Activated T-cell treated with anti-CD3 and anti-CD28 coated beads for 48 hours (primary cell): ENCODE results near the gene FOXL2.

Experiments used
- DNase-seq: peaks from one replicate; pipeline ENCODE4 v3.0.0-alpha.2; 2020; ENCODE audit warnings: low read depth

Gene FOXL2

DNA sequence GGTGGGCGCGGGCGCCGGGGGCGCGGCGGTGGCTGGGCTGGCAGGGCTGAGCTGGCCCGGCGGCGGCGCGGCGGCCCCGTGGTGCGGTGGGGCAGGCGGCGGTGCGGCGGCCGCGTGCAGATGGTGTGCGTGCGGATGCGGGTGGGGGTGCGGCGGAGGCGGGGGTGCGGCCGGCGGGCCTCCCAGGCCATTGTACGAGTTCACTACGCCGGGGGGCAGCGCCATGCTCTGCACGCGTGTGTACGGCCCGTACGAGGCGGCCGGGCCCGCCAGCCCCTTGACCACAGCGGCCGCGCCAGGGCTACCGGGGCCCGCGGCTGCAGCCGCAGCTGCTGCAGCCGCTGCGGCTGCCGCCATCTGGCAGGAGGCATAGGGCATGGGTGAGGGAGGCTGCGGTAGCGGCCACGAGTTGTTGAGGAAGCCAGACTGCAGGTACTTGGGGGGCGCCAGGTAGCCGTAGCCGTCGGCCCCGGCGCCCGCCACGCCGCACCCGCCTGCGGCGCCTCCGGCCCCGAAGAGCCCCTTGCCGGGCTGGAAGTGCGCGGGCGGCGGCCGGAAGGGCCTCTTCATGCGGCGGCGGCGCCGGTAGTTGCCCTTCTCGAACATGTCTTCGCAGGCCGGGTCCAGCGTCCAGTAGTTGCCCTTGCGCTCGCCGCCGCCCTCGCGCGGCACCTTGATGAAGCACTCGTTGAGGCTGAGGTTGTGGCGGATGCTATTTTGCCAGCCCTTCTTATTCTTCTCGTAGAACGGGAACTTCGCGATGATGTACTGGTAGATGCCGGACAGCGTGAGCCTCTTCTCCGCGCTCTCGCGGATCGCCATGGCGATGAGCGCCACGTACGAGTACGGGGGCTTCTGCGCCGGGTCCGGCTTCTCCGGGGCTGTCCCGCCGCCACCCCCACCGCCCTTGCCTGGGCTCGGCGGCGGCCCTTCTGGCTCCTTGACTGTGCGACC, 951 bp downstream of the FOXL2 start:
- no peak for DNase-seq

DNA sequence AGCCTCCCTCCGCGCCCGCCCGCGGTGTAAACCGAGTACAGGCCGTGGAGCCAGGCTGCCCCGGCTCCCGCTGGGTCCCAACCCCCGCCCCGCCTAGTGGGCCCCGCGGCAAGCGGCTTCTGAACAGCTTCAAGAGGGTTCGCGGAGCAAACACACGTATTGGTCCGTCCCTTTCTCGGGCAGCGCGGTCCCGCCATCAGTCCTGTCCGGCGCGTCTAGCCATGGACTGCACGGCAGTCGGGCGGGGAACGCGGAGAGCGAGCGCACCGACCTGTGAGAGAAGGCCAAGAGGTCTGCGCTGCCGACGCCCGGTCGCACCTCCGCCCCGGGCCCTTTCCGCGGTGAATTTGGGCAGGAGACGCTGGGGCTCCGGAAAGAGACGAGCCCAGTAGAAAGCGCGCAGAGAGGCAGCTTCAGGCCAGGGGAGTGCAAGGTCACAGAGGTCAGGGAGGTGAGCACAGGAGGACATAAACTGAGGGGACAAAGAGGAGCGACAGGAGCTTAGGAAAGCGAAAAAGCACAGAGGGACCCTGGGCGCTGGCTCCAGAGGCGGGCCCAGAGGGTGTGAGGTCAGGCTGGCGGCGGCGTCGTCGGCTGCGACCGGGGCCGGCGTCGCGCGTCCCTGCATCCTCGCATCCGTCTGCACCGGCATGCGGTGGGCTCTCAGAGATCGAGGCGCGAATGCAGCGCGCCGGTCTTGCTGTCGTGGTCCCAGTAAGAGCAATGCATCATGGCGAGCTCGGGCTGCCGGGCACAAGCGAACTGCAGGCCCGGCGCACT, 1.8 kb downstream of the FOXL2 start:
- DNase-seq: no peak

DNA sequence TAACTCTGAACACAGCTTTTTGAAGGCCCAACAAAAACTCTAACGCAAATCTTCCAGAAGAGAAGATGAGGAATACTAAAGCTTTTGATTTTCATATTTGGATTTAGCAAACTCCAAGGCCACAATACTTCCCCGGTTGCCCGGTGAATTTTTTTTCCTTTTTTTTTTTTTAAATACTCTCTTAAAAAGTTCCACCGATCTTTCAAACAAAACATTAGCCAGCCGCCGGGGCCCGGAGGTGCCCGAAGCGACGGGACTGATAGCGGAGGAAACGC, 2.3 kb downstream of the FOXL2 start:
- DNase-seq: no peak

DNA sequence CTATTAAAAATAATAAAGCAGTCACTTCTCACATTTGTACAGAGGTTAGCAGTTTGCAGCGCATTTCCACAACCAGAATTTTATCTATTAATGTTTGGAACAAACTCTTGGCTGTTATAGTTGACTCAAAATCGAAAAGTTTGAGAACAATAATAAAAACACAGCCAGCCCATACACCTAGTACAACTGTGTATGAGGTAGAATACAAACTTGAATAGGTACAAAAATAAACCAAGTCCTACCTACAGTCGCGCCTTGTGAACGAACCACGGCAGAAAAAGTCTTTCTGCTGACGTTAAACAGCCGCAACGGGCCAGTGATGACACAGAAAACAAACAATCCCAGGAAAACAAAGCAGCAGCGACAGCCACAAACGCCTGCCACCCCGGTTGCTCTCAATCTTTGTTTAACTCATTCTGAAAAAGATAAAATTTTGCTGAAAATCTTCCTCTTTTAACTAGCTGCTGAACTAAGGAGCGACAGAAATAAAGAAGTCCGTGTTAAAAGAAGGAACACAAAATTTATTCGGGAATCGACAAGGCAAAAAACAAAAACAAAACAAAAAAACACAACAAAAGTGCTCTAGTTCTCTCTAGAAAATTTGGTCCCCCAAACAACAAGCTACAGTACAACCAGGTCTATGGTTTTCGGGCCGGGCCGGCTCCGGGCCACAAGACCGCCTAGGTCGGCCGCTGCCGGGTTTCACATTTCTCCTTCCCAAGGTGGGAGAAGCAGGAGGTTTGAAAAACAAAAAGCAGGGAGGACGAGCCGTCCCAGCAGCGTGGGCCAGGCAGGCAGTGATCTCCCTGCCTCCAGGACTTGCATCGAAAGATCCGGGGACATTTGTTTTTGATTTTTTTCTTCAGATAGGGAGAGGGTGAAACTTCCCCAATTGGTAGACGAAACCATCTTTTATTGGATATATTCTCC, 2.9 kb downstream of the FOXL2 start:
- no peak for DNase-seq

DNA sequence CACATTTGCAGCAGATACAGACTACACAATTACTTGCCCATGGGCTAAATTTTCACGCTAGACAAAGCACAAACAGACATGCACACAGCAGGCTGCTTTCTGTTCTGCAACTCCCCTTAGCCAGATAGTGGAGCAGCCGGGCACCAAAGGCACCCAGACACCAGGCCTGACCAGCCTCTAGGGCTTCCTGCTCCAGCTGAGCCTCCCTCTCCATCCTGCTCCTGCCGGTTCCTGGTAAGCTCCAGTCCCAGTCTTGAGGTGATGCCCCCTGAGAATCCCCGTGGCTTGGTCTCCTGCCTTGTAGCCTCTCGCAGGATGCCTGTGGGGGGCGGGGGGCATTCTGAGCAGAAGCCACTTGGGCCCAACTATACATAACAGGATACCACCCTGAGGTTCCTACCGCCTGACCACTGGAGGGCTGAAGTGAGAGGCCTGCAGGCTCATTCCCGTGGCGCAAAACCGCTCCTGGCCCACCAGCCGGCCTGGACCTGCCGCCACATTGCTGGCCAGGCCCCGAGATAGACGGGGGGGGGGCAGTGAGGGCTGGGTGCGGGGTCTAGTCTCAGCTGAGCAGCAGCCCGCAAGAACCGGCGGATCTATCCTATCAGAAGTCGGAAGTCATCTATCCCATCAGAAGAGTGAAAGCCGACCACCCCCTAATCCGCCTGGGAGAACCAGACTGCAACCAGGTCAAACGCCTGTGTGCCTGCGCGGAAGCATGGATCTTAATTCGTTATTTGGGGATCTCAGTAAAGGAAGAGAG, 3.9 kb downstream of the FOXL2 start:
- no peak for DNase-seq

DNA sequence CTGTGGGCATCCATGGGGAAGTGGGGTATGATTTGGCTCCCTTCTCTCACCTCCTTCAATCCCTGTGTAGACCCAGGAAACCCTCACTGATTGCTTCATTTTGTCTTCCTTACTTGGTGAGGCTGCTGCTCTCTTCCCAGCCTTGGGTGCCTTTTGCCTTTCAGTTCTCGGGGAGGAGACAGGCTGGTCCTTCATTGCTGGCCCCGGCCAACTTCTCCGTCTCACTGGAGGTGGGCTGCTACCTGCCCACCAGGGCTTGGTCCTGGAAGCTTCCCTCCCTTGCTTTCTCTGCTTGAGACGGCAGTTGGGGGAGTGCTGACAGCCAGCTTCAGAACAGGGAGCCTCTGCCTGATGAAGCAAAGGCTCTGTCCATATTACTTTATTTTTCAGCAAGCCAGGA, 4.7 kb downstream of the FOXL2 start:
- no peak for DNase-seq

DNA sequence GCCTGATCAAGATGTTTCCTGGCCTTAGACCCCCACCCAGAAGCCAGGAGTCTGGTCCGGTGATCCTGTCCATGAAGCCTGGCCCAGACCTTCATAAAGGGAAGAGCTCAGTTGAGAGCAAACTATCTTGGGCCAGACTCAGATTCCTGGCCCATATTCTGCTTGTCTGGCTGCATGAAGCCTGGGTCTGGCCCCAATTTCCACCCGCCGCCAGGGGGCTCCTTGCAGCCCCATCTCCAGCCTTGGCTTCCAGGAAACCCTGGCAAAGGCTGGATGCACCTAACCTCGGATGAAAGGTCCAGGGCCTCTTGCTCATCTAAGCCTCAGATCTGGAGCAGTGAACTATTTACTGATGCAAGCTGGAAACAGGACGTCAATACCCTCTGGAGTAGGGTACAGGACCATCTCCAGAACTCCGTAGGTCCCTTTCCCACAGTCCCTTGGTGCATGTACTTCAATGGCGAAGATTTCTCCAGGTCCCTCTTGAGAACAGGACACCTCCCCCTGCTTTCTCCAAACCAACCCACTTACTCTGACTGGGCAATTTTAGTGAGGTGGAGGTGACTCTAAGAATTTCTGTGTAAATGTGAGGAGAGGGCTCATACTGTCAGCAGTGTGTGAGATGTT, 5.6 kb downstream of the FOXL2 start:
- DNase-seq: no peak

DNA sequence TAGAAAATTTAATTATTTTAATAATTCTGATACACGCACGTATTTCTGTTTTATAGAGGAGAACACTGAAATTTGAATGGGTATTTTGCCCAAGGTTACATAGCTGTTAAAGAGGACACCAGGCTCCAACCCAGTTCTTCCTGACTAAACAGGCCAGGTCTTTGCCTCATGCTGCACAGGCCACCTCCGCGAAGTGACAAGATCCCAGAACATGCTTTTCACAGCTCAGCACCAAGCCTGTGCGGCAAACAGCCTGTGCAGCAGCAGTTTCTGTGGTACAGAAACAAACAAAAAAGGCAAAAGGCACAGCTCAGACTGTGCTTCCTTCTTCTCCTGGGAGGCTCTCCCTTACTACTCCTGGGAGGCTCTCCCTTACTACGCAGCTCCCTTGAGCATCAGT, 6.5 kb downstream of the FOXL2 start:
- DNase-seq: no peak

DNA sequence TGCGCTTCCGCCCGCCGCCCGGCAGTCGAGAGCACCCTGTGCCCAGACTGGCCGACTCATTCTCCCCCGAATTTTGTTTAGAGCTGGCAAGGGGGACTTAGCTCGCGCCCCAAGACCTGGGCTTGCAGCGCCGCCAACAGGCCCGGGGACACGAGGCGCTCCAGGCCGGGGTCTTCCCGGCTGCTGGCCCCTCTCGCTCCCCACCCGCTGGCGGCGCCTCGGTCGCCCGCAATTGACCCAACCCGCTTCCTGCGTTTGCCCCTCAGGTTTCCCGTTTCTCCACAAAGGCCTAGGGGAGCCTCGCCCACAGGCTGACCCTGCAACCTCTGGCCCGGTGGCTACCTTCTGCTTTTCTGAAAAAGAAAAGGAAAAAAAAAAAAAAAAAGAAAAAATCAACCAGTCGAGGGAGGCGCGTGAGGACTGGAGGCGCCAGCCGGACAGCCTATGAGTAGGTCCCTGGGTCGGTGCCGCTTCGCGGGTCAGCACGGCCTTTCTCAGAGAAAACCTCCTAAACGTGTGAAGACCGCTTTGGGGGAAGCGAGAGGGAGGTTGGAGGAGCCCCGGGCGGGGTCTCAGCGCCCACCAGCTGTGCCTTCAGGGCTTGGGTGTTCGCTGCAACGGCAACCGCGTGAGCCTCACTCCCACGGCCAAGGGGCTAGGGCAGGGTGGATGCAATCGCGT, 7.2 kb downstream of the FOXL2 start:
- no peak for DNase-seq

DNA sequence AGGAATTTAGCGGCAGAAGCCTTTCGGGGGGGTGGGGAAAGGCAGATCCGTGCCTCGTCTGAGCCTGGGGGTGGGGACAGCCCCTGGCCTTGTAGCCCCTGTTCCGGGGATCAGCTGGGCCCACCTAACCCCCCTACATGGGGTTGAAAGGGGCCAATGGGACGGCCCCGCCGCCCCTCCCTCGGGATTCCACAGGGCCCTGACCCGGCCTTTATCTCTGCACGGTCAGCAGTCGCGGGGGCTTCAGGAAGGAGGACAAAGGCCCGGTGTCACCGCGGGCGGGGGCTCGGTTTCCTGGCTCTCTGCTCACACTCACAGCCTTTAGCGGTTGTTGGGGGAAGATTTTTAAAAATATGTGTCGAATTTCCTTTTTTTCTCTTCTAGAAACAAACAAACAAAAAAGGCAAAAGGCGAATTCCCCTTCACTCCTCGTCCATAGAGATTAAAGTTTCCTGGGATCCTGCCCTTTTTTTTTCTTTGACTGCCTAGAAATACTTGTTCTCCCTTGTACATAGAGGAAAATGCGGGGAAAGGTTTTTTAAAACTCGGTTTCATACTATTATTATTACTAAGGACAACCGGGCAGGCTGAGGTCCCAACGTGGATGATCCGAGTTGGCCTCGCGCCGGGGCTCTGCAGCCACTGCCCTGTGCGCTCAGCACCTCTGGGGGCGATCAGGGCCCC, 7.9 kb downstream of the FOXL2 start:
- DNase-seq: no peak

DNA sequence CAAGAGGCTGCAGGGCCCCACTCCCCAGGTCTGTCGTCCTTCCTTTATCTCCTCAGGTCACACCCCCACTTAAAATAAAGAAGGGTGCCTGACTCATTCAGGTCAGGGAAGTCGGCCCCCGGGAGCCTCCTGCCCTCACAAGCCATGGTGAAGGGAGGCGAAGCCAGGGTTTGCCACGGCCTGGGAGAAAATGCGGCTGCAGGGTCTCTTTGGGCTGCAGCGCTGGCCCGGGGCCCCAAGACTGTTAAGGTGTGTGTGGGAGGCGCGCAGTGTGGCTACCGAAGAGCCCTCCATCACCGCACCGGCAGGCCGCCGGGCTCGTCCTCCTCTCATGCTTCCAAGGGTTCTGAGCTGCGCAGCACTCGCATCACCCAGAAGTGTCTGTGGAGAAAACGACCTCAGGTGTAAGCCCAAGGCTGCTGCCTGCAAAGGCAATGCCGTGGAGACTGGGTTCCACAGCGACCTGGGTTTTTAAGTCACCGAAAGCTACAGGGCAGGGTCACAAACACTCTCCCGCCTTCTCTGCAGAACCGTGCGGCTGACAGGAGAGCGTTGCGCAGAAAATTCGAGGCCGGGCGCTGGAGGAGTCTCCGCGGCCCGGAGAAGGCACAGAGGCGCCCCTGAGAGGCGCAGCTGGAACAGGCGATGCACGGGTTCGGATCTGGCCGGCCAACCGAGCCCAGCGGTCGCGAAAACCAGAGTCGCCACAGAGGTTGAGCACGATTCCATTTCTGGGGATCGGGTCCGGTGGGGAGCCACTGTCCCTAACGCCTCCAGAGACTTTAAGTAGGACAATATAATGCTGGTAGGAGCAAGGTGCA, 8.7 kb downstream of the FOXL2 start:
- DNase-seq: no peak

DNA sequence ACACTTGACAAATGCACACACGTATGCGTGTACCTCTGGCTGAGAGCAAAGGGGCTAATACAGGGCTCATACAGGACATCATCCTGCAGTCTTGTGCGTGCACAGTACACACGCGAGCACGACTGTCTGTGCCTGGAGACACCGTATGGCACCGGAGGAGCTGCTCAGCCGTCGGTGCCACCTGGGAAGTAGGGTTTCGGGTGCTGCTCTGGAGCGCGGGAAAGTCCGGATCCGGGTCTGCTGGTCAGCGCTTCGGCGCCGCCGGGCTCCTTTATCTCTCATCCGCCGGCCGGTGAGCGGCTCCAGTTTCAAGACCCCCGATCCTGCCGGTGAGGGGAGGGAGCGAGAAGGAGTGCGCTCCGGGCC, 9.3 kb downstream of the FOXL2 start:
- DNase-seq: no peak

DNA sequence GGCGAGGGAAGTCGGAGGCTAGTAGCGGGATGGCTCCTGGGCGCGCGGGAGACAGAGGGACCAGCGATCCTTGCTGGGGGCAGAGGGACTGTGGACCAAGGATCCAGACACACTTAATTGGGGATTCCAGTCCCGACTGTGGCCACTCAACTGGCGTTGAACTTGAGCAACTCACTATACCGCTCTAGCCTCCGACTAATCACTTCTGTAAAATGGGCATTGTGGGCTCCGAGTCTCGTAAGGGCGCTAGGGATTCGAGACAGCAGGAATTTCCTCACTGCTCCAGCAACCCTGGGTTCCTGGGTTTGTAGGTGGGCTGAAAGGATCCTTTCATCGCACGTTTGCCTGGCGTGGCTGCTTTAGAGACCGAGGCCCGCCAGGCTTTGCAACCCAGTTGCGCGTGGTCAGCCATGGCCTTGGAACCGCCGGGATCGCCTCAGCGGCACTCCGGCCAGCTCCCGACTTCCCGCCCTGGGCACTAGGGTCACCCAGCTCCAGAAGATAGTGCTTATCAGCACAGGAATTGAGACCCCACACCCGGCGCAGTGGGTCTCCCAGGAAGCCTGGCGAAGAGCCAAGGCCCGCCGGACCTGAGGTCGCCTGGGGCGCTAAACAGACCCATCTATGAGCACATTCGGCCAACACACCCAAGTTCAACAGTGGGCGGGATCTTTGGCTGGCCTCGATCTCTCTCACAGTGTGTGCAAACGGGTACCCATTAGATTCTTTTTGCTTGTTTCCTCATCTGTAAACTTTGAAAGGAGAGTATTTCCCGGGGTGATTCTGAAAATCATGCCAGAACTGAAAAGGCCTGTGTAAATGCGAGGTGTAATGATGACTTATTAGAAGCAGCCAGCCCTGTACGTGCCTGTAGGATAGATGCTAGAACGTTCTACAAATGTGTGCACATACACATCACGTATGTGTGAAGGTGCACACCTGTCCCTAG, 9.9 kb downstream of the FOXL2 start:
- no peak for DNase-seq

DNA sequence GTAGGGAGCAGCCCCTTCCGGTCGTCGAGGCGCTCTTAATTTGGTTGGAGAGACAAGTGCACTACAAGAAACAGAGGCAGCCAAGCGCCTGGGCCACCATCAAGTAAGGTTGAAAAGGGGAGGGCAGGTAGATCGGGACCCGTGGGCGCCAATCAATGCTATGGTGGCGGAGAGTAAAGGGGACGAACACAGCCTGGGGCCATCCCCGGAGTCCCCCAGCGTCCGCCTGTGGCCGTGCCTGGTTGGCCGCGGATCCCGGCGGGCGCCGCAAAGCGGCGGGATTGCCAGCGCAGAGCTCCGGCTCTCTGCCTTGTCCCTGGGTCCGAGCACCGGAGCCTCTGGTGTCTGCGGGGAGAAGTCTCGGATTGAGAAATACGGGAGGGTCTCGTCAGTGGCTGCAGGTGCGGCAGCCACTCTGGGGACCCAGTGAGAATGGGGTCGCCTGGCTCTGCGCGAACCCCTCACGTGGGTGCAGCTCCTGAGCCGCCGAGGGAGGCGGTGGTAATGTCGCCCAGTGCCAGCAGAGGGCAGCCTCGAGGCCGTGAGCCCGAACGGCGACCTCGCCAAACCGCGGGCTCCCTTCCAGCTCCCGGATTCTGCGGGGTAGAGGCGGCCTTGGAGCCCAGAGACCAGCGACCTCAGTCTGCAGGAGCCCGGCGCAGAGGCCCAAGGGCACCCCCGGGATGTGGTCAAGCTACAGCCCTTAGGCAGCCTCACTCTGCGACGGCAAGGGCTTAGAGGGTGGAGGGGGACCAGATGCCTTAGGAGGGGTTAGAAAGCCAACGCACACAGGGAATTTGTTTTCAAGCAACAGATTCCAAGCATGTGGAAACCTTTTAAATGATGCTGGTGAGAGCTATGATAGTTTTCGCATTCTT, 10.8 kb downstream of the FOXL2 start:
- peak; percentile 74 for DNase-seq

DNA sequence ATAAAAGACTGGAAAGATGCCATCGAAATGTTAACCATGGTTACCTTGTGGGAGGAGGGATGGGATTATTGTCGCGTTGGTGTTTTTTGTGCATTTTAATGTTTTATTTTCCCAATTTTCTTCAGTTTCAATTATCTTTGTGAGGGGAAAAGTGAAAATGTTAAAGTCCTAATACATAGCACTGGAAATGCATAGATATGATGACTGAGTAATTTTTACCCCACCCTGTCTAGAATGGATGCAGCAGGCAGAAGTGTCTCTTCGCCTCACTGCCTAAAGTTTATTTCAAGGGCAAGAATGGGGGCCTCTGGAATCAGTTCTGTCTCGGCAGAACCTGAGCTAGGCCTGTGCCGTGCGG, 11.5 kb downstream of the FOXL2 start:
- no peak for DNase-seq

DNA sequence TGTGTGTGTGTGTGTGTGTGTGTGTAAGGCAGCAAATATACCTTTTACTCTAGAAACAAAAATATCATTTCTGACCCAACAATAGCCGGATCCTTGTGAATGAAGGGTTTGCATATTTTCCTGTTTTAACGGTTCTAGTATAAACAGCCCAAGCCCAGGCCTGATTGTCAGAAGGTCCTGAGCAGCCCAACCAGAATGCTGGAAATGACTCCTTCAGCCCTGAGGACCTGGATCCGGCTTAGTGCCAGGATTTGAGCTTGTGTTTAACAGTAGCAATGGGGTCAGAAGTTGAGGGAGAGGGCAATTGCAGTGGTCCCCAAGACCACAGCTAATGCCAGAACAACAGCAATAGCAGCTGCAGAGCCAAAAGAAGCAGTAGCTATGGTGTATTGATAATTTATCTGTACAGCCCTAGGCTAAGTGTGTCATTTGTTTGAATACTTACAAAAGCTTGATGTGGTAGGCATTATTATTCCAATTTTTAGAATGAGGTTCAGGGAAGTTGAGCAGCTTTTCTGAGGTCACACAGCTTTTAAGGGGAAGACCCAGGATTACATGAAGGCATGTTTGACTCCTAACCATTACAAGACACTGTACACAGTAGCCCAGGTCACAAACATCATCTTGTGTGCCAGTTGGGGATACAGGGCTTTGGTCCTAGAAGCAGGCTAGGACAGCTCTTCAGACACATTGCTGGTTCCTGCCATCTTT, 12.8 kb downstream of the FOXL2 start:
- DNase-seq: no peak
